GM12865 (cell line): Measurements from ENCODE around the gene DPP6.

ENCODE experiments used
- DNase-seq: peaks from one replicate; pipeline ENCODE4 v3.0.0; 2010; ENCODE audit warnings: low read depth
- H3K4me3 ChIP-seq: 2 replicates; pipeline ENCODE4 v1.5.1; 2011; ENCODE audit warnings: mild to moderate bottlenecking, low read depth, low read length, control low read depth
- TF ChIP-seq, protein P1 (sequence below): IDR thresholded peaks from 2 replicates; pipeline ENCODE4 v1.5.1; 2011; ENCODE audit warnings: low read length, control low read depth, low read depth, inconsistent platforms; ENCODE audit not compliant: insufficient read depth; ENCODE audit errors: missing control alignments

DPP6 gene

DNA sequence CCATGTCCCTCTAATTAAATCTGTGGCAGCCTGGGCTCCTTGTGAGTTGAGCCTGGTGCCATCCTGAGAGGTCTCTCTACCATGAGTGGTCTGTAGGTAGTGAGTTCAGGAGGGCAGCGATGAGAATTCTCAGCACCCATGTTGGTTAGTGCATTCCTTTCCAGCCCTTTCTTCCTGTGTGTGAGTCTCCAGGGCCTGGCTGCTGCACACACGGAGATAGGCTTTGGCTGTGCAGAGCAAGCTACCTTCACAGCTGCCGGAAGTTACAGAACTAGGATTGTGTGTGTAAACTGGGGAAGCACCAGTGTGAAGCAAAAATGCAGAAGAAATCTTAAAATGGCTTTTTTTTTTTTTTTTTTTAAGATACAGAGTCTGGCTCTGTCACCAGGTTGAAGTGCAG, 592.2 kb downstream of the DPP6 start:
- DNase-seq = no peak
- H3K4me3 ChIP-seq = no peak overlapping the region
- TF ChIP-seq, protein P1, sequence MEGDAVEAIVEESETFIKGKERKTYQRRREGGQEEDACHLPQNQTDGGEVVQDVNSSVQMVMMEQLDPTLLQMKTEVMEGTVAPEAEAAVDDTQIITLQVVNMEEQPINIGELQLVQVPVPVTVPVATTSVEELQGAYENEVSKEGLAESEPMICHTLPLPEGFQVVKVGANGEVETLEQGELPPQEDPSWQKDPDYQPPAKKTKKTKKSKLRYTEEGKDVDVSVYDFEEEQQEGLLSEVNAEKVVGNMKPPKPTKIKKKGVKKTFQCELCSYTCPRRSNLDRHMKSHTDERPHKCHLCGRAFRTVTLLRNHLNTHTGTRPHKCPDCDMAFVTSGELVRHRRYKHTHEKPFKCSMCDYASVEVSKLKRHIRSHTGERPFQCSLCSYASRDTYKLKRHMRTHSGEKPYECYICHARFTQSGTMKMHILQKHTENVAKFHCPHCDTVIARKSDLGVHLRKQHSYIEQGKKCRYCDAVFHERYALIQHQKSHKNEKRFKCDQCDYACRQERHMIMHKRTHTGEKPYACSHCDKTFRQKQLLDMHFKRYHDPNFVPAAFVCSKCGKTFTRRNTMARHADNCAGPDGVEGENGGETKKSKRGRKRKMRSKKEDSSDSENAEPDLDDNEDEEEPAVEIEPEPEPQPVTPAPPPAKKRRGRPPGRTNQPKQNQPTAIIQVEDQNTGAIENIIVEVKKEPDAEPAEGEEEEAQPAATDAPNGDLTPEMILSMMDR = no peak

DNA sequence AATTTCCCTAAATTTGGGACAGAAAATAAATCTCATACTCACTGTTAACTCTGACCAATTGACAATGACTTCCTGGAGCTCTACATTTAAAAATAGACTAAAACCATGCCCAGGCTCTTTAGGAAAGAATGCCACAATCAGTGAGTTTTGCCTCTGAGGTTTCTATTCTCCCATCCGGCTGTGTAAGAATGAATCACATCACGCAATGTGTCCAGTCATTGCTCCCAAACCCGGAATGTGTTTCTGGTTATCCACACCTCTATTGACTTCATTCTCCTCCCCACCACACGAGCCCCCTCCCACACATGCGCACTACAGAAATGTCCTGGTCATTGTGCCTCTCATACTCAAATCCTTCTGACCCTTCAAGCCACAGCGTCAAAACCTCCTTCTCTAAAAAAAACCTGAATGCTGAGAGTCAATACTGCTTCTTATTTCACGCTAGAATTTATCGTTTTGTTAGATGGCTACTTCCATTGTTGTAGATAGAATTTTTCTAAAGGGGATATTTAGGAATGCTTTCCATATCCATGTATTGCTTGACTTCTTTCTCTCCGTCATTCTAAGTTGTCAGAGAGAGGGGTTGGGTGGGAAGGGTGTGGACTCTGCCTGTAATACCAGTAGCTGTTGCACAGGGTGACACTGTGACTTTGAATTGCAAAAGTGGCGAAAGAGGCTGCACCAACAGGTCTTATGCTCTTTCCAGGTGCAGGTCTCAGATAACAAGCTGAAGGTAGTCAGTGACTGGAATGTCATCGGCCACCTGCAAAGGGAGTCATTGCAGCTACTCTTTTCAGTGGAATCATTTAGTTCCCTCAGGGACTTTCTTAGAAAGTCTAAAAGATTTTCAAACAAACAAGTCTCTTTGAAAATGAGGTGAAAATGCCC, 594.2 kb downstream of the DPP6 start:
- no peak for DNase-seq
- H3K4me3 ChIP-seq = no peak overlapping the region
- TF ChIP-seq, protein P1 = no peak

GRCh38 chr7:154647625-154648024, 595.4 kb downstream of the DPP6 start:
- H3K4me3 ChIP-seq = no peak overlapping the region
- DNase-seq = no peak
- TF ChIP-seq, protein P1 = no peak

- TF ChIP-seq, protein P1 = no peak
- no peak overlapping the region for H3K4me3 ChIP-seq
- no peak for DNase-seq
Measured at GRCh38 chr7:154649015-154649414, 596.8 kb downstream of the DPP6 start.

DNA sequence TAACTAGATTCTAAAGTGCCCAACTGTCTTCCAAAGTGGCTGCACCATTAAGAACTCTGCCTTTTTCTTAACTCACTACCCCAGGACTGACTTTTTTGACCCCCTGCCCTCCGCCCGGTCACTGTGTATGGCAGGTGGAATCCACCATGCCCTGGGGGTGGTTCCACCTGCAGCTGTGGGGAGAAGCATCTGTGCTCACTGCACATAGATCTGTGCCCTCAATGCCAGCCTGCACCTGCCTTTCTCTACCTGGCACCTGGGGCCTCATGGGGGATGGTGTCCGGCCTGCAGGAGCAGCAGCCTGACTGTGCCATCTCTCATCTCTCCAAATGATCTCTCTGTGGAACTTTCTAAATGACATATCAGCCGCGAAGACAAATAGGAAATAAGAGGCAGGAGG, 597.2 kb downstream of the DPP6 start:
- TF ChIP-seq, protein P1 = no peak
- DNase-seq = no peak
- H3K4me3 ChIP-seq = no peak overlapping the region

DNA sequence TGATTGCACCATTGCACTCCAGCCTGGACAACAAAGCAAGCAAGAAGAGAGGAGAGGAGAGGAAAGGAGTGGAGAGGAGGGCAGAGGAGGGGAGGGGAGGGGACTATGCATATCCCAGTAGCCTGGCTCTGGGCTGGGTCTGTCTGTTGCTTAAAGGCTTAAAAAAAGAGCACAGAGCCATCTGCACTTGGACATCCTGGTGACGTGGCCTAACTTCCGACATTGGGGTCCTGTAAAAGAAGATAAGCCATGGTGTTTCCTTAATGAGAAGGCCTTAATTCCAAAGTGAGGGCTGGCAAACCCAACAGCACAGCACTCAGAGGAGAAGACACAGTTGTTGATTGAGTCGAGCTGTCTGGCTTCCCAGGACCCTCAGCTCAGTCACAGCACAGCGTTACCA, 598.1 kb downstream of the DPP6 start:
- H3K4me3 ChIP-seq = no peak overlapping the region
- no peak for DNase-seq
- TF ChIP-seq, protein P1 = no peak

- no peak for DNase-seq
- TF ChIP-seq, protein P1 = no peak
- no peak overlapping the region for H3K4me3 ChIP-seq
Measured at GRCh38 chr7:154651501-154651900, 599.3 kb downstream of the DPP6 start.
